Right lobe of liver (tissue), 6 donors: ENCODE measurements around the gene NPY5R. TPM values are rescaled to one million over a fixed set of nuclear protein-coding genes. Genes with fewer than 3 reads are reported as not detected.

Source experiments
- ATAC-seq, 4 donors: fragments of 200-7000 bp; cut with Tn5 transposase; one replicate each; pipeline ENCODE4 v1.9.1; 2020; ENCODE audit warnings: mild to moderate bottlenecking in 4 of 4, moderate library complexity in 4 of 4
- DNase-seq, 3 donors: peaks; one replicate each; pipeline ENCODE4 v3.0.0-alpha.2; 2020
- H3K27ac ChIP-seq, 3 donors: fragments of 200-600 bp; one replicate each; pipeline ENCODE4 v1.8.0; 2022
- H3K27me3 ChIP-seq, 2 donors: fragments of 200-600 bp; one replicate each; pipeline ENCODE4 v1.8.0; 2022
- H3K36me3 ChIP-seq, 4 donors: fragments of 200-600 bp; sonication (generic) in 1 of 4; one replicate each; pipeline versions ENCODE4 v1.5.1 to v1.8.0; 2017 to 2022; ENCODE audit warnings: control low read depth in 1 of 4
- H3K4me1 ChIP-seq, 4 donors: fragments of 200-600 bp; sonication (generic) in 1 of 4; one replicate each; pipeline versions ENCODE4 v1.5.1 to v1.8.0; 2017 to 2022; ENCODE audit warnings: control low read depth in 1 of 4
- H3K4me3 ChIP-seq, 3 donors: fragments of 200-600 bp; one replicate each; pipeline ENCODE4 v1.8.0; 2022
- H3K9me3 ChIP-seq, 4 donors: fragments of 200-600 bp; sonication (generic) in 1 of 4; one replicate each; pipeline versions ENCODE4 v1.5.1 to v1.8.0; 2017 to 2022; ENCODE audit warnings: control low read depth in 1 of 4
- CTCF ChIP-seq, 4 donors: fragments of 200-600 bp in 3 of 4; fragments of 450-650 bp in 1 of 4; IDR thresholded peaks; one replicate each; pipeline versions ENCODE4 v1.5.1 to v1.8.0; 2016 to 2022; ENCODE audit warnings: antibody characterized with exemption in 4 of 4, mild to moderate bottlenecking in 2 of 4
- POLR2A ChIP-seq: fragments of 450-650 bp; IDR thresholded peaks from one replicate; pipeline ENCODE4 v1.6.1; 2017; ENCODE audit warnings: antibody characterized with exemption, mild to moderate bottlenecking
- WGBS: methylation state at CpG from one replicate; pipeline ENCODE4 v1.1.6; 2018; ENCODE audit warnings: low coverage, low lambda C conversion rate; ENCODE audit not compliant: insufficient coverage; ENCODE audit errors: missing lambda C conversion rate; 5-methylcytosine and 5-hydroxymethylcytosine counted together
- intact Hi-C, 2 donors: fragments of 100-400 bp; cut with DNase I; formaldehyde crosslinking; loops; one replicate each; pipeline versions ENCODE4 v1.11.2 to v1.14.1; 2022
- total RNA-seq, 6 experiments: library from RNA; depleted of rRNA in 2 of 6; stranded (reverse); fragments of >200 nt in 2 of 6; fragmentation: NEBNext Ultra II Directional in 3 of 6; extraction: Animal tissue kit (Norgen Biotek cat#: 25700) in 3 of 6; gene quantifications; one replicate each; pipeline versions ENCODE4 v1.1.0 to v1.2.4, GENCODE V29; 2016 to 2023
- donor health status: DM: no; HTN: yes; CAD: no.
- donor health status: DM: no; HTN: no; CAD: no.
- donor health status: DM: no; HTN: no; CAD: no.
- donor health status: DM: no; HTN: yes; CAD: no.
- donor health status: DM: no; HTN: yes; CAD: no.

NPY5R gene
- total RNA-seq, 6 experiments from 2014 or later, result 0.11 to 0.62 (median 0.21) TPM; not detected in 2

DNA sequence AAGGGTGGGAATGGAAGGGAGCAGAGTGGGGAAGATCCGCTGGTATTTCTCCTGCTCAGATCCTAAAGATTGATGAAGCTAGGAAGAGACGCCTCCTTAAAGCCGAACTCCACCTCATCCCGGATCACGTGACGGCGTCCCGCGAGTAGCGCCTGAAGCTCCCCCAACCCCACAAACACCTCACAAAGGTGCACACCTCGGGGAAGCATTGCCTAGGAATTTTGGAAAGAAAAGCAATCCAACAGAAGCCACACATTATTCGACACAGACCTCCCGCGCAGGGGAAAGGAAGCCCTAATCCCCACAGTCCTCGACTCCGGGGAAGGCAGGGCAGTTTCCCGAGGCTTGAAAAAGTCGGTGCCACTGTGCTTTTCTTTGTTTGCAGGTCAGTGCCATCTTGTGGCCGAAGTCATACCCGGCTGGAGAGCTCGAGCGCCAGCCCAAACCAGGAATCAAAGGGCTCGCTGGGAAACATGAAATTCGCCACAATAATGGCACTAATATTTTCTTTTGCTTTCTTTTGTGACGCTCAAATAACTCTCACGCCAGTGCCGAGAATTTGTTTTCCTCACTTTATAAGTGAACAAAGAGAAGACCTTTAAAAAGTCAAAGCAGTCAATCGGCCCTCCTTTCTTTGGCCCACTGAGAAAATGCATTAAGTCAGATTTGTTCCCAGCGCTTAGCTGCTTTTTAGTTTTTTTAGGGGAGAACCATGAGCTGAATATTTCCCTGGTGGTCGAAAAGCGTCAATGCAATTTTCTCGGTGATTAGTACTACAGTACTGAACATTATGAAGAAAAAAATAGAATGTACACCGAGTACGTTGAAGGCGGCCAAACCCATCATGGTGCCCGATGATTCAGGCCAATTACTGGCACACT lies 10.9 kb upstream of the NPY5R start, which contains the start of gene NPY1R:
Gene NPY1R, minus strand, starts transcription at position 71 of the 881 bp plus-strand sequence. CDS start 6,042 bp downstream, outside the sequence.
- peak within 1 kb of the TSS; percentile 39 to 53 (median 51) for H3K4me3 ChIP-seq
- DNase-seq (peak; percentile 70 to 76 (median 74)), ATAC-seq (peak; percentile 95 to 97 (median 96))
- intact Hi-C loops, result no loop called here
- H3K27ac ChIP-seq, result peak within 1 kb of the TSS; percentile 31 to 40 (median 39)
- peaks cover 0 to 11% (median 0%) of the 10 kb centered on the region in 4 donors for H3K4me1 ChIP-seq
- no peak for TF ChIP-seq POLR2A
- peak; percentile 51 to 78 (median 73) for TF ChIP-seq CTCF (IDR thresholded peaks at IDR 0.05)
- 7% methylated on average over 36 of the region's 36 CpGs for WGBS
- H3K9me3 ChIP-seq, result no peaks in the 10 kb centered on the region
- H3K36me3 ChIP-seq, result no peaks in the 10 kb centered on the region
- peaks cover 0 to 7% of the 10 kb centered on the region in 2 donors for H3K27me3 ChIP-seq

DNA sequence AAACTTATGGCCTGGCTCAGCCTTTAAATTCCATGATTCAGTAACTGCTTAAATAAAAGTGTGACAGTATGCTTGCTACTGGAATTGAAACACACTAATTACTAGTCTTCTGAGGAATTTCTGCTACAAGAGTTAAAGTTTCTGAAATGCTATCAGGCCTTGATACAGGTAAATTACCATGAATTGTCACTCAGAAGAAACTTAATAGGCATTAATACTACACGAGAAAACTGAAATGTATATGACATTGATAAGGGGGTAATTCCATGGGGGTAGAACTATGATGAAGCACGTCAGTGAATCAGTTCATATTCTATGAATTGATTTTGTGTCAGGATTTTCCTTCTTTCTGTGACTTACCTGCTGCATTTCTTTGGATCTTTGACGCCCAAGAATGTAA lies 8.3 kb upstream of the NPY5R start:
- WGBS, result 46% methylated on average over 3 of the region's 3 CpGs
- TF ChIP-seq CTCF (IDR thresholded peaks at IDR 0.05) (no peak), POLR2A (no peak)
- intact Hi-C loops, result no loop called here

GRCh38 chr4:163344147-163345125 lies 744 bp downstream of the NPY5R start:
- Histone ChIP-seq H3K4me3 (peak overlapping the region; percentile 30 to 44 (median 37)), H3K9me3 (no peaks in the 10 kb centered on the region), H3K27ac (peak overlapping the region in 1 of 3 donors; percentile 29), H3K36me3 (no peaks in the 10 kb centered on the region), H3K27me3 (peaks cover 0 to 12% of the 10 kb centered on the region in 2 donors), H3K4me1 (peaks cover 0 to 11% (median 2%) of the 10 kb centered on the region in 4 donors)
- intact Hi-C loops, result no loop called here
- 1% methylated on average over 33 of the region's 50 CpGs for WGBS
- DNase-seq (peak in 1 of 3 donors; percentile 19), ATAC-seq (peak; percentile 34 to 63 (median 51))
- TF ChIP-seq CTCF (IDR thresholded peaks at IDR 0.05) (no peak), POLR2A (no peak)

More for the DNA sequence above, 8.3 kb upstream of the NPY5R start:
- Histone ChIP-seq H3K4me1 (peaks cover 0 to 11% (median 0%) of the 10 kb centered on the region in 4 donors), H3K36me3 (no peaks in the 10 kb centered on the region), H3K4me3 (no peak overlapping the region), H3K9me3 (no peaks in the 10 kb centered on the region), H3K27me3 (peaks cover 0 to 7% of the 10 kb centered on the region in 2 donors), H3K27ac (no peak overlapping the region)
- ATAC-seq (no peak), DNase-seq (no peak)

DNA sequence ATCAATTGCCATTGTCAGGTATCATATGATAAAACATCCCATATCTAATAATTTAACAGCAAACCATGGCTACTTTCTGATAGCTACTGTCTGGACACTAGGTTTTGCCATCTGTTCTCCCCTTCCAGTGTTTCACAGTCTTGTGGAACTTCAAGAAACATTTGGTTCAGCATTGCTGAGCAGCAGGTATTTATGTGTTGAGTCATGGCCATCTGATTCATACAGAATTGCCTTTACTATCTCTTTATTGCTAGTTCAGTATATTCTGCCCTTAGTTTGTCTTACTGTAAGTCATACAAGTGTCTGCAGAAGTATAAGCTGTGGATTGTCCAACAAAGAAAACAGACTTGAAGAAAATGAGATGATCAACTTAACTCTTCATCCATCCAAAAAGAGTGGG lies 7.0 kb downstream of the NPY5R start:
- no peaks in the 10 kb centered on the region for H3K9me3 ChIP-seq
- no peak overlapping the region for H3K4me3 ChIP-seq
- no peaks in the 10 kb centered on the region for H3K36me3 ChIP-seq
- ATAC-seq (no peak), DNase-seq (no peak)
- no peaks in the 10 kb centered on the region for H3K4me1 ChIP-seq
- no peak for TF ChIP-seq CTCF (IDR thresholded peaks at IDR 0.05)
- TF ChIP-seq POLR2A, result no peak
- no peaks in the 10 kb centered on the region for H3K27me3 ChIP-seq
- H3K27ac ChIP-seq, result no peak overlapping the region
- intact Hi-C loops, result no loop called here
